Neural cell (in vitro differentiated cells): ENCODE measurements around the gene KIF20A.

Source experiments
- EZH2 ChIP-seq: fragments of 200-600, 300-800 bp; shearing (Covaris generic), sonication (generic); IDR thresholded peaks from 2 replicates; pipeline ENCODE4 v1.6.1; 2014; ENCODE audit warnings: antibody characterized with exemption, low read length, borderline replicate concordance, mild to moderate bottlenecking; ENCODE audit not compliant: insufficient read depth, poor library complexity, severe bottlenecking
- REST ChIP-seq: IDR thresholded peaks from 2 replicates; pipeline ENCODE4 v1.6.1; 2012; ENCODE audit warnings: borderline replicate concordance
- SMC3 ChIP-seq: fragments of 450-650 bp; conservative IDR thresholded peaks from 2 replicates; pipeline ENCODE4 v1.6.1; 2014; ENCODE audit warnings: antibody characterized with exemption, mild to moderate bottlenecking, moderate library complexity; ENCODE audit not compliant: poor library complexity
- TAF1 ChIP-seq: IDR thresholded peaks from 2 replicates; pipeline ENCODE4 v1.6.1; 2012; ENCODE audit warnings: low read depth
- TF ChIP-seq, protein P1 (sequence below): fragments of 450-650 bp; IDR thresholded peaks from 2 replicates; pipeline ENCODE4 v1.5.1; 2014; ENCODE audit warnings: antibody characterized with exemption, mild to moderate bottlenecking, moderate library complexity; ENCODE audit not compliant: poor library complexity, severe bottlenecking

- TF ChIP-seq TAF1 (no peak), SMC3 (peak; percentile 6), EZH2 (no peak), REST (peak; percentile 80)
- TF ChIP-seq, protein P1, sequence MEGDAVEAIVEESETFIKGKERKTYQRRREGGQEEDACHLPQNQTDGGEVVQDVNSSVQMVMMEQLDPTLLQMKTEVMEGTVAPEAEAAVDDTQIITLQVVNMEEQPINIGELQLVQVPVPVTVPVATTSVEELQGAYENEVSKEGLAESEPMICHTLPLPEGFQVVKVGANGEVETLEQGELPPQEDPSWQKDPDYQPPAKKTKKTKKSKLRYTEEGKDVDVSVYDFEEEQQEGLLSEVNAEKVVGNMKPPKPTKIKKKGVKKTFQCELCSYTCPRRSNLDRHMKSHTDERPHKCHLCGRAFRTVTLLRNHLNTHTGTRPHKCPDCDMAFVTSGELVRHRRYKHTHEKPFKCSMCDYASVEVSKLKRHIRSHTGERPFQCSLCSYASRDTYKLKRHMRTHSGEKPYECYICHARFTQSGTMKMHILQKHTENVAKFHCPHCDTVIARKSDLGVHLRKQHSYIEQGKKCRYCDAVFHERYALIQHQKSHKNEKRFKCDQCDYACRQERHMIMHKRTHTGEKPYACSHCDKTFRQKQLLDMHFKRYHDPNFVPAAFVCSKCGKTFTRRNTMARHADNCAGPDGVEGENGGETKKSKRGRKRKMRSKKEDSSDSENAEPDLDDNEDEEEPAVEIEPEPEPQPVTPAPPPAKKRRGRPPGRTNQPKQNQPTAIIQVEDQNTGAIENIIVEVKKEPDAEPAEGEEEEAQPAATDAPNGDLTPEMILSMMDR = no peak
These were observed at the start of gene KIF20A, which contains the start of gene BRD8 for GRCh38 chr5:138178516-138179276.
